Measurements from ENCODE around the gene TXNDC2. TPM values are rescaled to one million over a fixed set of nuclear protein-coding genes. Genes with fewer than 3 reads are reported as not detected.

TXNDC2 gene
- not detected in 2 replicates for total RNA-seq (2014; rRNA removed; shearing (Covaris generic))

GRCh38 chr18:9885170-9886004 lies at the start of gene TXNDC2:
Gene TXNDC2, plus strand, starts transcription at chr18:9885973. Its CDS starts 708 bp downstream, at chr18:9886681.
- Histone ChIP-seq H3K27me3 (ENCODE audit: control insufficient read depth, insufficient read depth, low read length) (no peaks in the 10 kb centered on the region), H3K4me3 (ENCODE audit: insufficient read depth, low read depth, low read length) (no peak within 1 kb of the TSS), H3K36me3 (replicated peaks; ENCODE audit: control insufficient read depth, insufficient read depth, low read length) (no peaks in the 10 kb centered on the region)
- no peak for DNase-seq

GRCh38 chr18:9838144-9838877 lies 47.5 kb upstream of the TXNDC2 start:
- Histone ChIP-seq H3K36me3 (replicated peaks; ENCODE audit: control insufficient read depth, insufficient read depth, low read length) (no peaks in the 10 kb centered on the region), H3K4me3 (ENCODE audit: insufficient read depth, low read depth, low read length) (no peak overlapping the region), H3K27me3 (ENCODE audit: control insufficient read depth, insufficient read depth, low read length) (no peaks in the 10 kb centered on the region)
- DNase-seq = peak; percentile 79

DNA sequence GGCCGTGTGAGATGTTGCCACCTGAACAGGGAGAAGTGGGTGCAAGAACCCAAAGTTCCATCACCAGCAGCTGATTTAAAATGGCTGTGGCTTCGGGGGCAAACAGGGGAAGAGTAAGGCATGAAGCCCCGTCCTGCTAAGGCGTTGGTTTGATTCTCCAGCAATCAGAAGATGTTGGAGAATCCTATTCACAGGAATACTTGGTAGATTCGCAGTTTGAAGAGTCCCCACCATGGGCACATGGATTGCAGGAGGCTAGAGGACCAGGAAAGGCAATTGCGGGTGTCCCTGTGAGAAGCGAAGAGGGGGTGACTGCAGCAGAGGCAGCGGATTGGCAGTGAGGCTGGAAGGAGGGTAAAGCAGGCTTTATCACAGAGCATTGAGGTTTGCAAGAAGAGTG lies 46.6 kb upstream of the TXNDC2 start:
- no peaks in the 10 kb centered on the region for H3K27me3 ChIP-seq (ENCODE audit: control insufficient read depth, insufficient read depth, low read length)
- H3K4me3 ChIP-seq (ENCODE audit: insufficient read depth, low read depth, low read length) = no peak overlapping the region
- H3K36me3 ChIP-seq (replicated peaks; ENCODE audit: control insufficient read depth, insufficient read depth, low read length) = no peaks in the 10 kb centered on the region
- no peak for DNase-seq

GRCh38 chr18:9839853-9840252 lies 45.9 kb upstream of the TXNDC2 start:
- Histone ChIP-seq H3K36me3 (replicated peaks; ENCODE audit: control insufficient read depth, insufficient read depth, low read length) (no peaks in the 10 kb centered on the region), H3K27me3 (ENCODE audit: control insufficient read depth, insufficient read depth, low read length) (no peaks in the 10 kb centered on the region), H3K4me3 (ENCODE audit: insufficient read depth, low read depth, low read length) (no peak overlapping the region)
- peak; percentile 66 for DNase-seq

DNA sequence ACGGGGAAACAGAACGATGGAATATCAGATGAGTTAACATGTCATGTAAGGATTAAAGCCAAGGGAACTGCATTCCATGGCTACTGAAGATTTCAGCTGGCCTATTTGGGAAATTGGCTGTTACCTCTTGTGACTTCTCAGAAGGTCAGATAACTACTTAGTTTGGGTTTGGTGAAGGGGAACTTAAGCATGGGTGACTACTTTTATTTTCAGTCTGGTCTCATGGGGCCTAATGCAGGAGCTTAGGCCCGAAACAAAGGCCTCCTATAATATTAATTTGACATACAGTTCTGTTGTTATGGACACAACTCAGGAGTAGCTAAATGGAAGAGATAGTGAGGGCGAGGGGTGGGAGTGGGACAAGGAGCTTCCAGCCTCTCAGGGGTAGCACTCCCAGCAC lies 44.0 kb upstream of the TXNDC2 start:
- no peaks in the 10 kb centered on the region for H3K36me3 ChIP-seq (replicated peaks; ENCODE audit: control insufficient read depth, insufficient read depth, low read length)

GRCh38 chr18:9842448-9842847 lies 43.3 kb upstream of the TXNDC2 start:
- Histone ChIP-seq H3K36me3 (replicated peaks; ENCODE audit: control insufficient read depth, insufficient read depth, low read length) (no peaks in the 10 kb centered on the region), H3K4me3 (ENCODE audit: insufficient read depth, low read depth, low read length) (no peak overlapping the region), H3K27me3 (ENCODE audit: control insufficient read depth, insufficient read depth, low read length) (no peaks in the 10 kb centered on the region)
- no peak for DNase-seq

More for the DNA sequence above, 44.0 kb upstream of the TXNDC2 start:
- Histone ChIP-seq H3K27me3 (ENCODE audit: control insufficient read depth, insufficient read depth, low read length) (no peaks in the 10 kb centered on the region), H3K4me3 (ENCODE audit: insufficient read depth, low read depth, low read length) (no peak overlapping the region)
- no peak for DNase-seq

DNA sequence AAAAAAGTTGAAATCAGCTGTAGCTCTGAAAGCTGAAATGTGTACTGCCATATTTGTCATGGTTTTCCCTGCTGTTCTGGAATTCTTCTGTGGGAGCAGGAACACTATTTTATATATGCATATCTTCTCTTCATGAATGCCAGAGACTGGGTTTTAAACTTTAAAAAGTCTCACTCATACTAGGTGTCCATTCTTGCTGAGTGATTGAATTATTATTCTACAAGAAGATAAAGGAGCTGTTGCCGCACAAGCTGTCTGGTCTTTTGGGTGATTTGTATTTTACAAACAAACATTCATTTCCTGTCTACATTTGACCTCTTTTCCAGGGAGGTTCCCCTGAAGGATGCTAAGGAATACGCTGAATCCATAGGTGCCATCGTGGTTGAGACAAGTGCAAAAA lies 40.5 kb upstream of the TXNDC2 start:
- H3K4me3 ChIP-seq (ENCODE audit: insufficient read depth, low read depth, low read length) = no peak overlapping the region
- H3K27me3 ChIP-seq (ENCODE audit: control insufficient read depth, insufficient read depth, low read length) = no peaks in the 10 kb centered on the region
- DNase-seq = no peak
- H3K36me3 ChIP-seq (replicated peaks; ENCODE audit: control insufficient read depth, insufficient read depth, low read length) = no peaks in the 10 kb centered on the region

DNA sequence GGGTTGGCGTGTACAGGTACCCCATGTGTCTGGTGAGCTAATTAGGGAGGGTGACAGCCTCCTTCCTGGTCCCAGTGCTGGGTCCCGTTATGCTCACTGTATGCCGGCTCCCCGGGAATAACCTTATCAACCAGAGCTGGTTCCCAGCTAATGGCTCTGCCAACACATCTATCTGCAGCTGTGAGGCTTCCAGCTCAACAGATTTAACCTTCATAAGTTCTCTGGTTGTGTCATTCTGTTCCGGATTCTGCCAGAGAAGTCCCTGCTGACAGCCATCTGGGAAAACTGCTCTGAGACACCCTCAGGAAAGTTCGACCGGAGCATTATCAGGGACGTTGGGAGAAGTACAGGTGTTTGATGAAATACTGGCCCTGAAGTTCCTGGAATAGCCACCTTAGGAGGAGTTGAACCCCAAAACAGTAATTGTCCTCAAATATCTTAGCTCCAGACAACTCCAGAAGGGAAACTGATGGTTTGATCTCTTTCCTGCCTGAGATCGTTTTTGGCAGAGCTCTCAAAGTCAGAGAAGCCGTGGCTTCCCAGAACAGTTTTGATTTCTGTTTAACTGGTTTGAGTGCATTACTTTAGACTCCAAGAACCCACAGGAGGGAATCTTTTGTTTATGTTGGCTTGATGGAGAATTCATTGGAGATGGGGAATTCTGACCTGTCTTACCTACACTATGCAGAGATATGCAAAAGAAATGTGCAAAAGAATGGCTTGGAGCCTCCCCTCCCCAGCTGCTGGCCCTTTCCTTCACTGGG lies 39.4 kb upstream of the TXNDC2 start:
- H3K36me3 ChIP-seq (replicated peaks; ENCODE audit: control insufficient read depth, insufficient read depth, low read length) = no peaks in the 10 kb centered on the region
- no peak for DNase-seq
- H3K27me3 ChIP-seq (ENCODE audit: control insufficient read depth, insufficient read depth, low read length) = no peaks in the 10 kb centered on the region
- no peak overlapping the region for H3K4me3 ChIP-seq (ENCODE audit: insufficient read depth, low read depth, low read length)

DNA sequence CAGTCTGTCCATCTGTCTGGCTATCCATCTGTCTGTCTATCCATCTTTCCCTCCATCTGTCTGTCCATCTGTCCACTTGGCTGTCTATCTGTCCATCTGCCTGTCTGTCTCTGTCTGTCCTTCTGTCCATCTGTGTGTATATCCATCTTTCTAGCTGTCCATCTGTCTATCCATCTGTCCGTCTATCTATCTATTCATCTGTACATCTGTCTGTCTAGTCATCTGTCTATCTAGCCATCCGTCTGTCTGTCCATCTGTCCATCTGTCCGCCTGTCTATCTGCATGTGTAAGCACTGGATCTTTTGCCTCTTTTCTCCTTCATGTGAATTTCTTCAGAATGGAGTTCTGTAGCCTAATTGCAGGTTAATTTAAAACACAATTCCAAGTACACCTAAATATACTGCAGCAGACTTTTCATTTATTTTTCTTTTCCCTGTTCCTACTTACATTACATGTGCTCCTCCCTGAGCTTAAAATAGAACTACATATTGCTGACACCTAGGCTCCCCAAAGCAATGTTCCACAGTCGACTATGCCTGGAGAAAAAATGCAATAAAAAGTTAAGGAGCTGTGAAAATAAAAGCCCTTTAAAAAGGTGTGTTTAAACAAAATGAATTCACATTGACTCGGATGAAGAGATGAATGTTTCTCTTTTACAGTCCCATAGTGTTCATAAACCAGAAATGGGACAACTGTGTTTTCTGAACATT lies 37.4 kb upstream of the TXNDC2 start:
- H3K4me3 ChIP-seq (ENCODE audit: insufficient read depth, low read depth, low read length) = no peak overlapping the region
- no peaks in the 10 kb centered on the region for H3K27me3 ChIP-seq (ENCODE audit: control insufficient read depth, insufficient read depth, low read length)
- H3K36me3 ChIP-seq (replicated peaks; ENCODE audit: control insufficient read depth, insufficient read depth, low read length) = no peaks in the 10 kb centered on the region
- no peak for DNase-seq

DNA sequence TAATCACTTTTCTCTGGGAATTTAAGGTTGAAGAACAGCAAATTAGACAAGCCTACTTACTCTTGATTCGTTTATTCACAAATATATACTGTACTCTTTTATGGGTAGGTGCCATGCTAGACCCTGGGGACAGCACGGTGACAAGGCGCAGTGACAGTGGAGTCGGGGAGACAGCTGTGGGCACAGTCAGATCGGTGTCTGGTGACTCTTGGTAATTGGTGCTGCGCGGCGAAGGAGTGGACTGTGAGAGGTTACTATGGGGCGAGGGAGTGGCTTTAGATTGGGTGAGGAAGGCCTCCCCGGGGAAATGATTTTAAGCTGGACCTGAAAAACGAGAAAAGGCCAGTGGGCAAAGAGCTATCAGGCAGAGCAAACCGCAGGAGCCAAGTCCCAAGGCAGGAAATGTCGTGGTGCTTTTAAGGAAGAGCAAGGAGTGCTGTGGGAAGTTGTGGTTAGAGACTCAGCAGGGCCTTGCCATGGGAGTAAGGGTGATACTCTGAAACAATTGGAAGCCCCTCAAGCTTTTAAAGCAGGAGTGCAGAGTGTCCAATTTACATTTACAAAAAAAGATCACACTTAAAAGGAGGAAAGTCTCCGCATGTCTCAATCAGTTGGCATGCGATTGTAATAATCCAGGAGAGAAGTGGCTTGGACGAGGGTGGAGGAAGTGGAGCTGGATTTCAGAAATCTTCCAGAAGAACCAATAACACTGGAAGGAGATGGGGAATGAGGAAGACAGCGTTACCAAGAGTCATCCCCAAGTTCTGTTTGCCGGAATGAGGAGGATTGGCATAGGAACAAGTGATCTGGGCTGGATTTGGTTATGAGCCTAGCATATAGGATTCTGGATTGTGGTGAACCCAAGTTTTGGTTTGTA lies 36.1 kb upstream of the TXNDC2 start:
- DNase-seq = no peak
- Histone ChIP-seq H3K27me3 (ENCODE audit: control insufficient read depth, insufficient read depth, low read length) (no peaks in the 10 kb centered on the region), H3K36me3 (replicated peaks; ENCODE audit: control insufficient read depth, insufficient read depth, low read length) (no peaks in the 10 kb centered on the region), H3K4me3 (ENCODE audit: insufficient read depth, low read depth, low read length) (no peak overlapping the region)

DNA sequence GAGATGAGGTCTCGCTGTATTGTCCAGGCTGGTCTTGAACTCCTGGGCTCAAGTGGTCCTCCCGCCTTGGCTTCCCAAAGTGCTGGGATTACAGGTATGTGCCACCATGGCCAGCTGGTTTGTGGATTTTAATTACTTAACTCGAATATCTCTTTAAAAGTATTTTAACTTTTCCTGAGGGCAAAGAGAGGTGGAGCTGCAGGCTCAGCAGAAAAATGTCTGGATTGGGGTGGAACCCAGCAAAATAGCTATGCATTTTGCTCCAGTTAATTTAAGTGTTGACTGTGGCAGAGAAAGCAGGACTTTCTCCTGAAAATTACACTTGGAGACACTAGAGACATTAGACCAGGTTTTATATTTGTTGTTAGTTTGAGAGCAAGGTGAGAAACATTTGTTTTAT lies 35.5 kb upstream of the TXNDC2 start:
- Histone ChIP-seq H3K27me3 (ENCODE audit: control insufficient read depth, insufficient read depth, low read length) (no peaks in the 10 kb centered on the region), H3K36me3 (replicated peaks; ENCODE audit: control insufficient read depth, insufficient read depth, low read length) (no peaks in the 10 kb centered on the region), H3K4me3 (ENCODE audit: insufficient read depth, low read depth, low read length) (no peak overlapping the region)
- no peak for DNase-seq

DNA sequence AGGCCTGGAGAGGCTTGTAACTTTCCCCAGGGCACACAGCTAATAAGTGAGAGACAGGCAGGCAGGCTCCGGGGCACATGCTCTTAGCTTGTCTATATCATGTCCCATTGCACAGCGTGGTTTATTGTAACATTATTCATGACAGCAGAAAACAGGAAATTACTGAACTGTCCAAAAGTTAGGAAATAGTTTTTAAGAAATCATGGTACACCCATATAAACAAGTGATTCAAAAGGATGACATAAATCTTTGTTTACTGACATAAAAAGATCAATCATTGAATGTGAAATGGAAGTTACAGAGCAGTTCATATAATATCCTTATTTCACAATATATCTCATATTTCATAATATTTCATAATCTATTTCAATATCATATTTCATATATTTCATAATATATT lies 34.3 kb upstream of the TXNDC2 start:
- no peaks in the 10 kb centered on the region for H3K27me3 ChIP-seq (ENCODE audit: control insufficient read depth, insufficient read depth, low read length)
- H3K4me3 ChIP-seq (ENCODE audit: insufficient read depth, low read depth, low read length) = no peak overlapping the region
- no peak for DNase-seq
- no peaks in the 10 kb centered on the region for H3K36me3 ChIP-seq (replicated peaks; ENCODE audit: control insufficient read depth, insufficient read depth, low read length)

GRCh38 chr18:9852266-9853081 lies 33.3 kb upstream of the TXNDC2 start:
- H3K27me3 ChIP-seq (ENCODE audit: control insufficient read depth, insufficient read depth, low read length) = no peaks in the 10 kb centered on the region
- DNase-seq = no peak
- H3K36me3 ChIP-seq (replicated peaks; ENCODE audit: control insufficient read depth, insufficient read depth, low read length) = no peaks in the 10 kb centered on the region
- H3K4me3 ChIP-seq (ENCODE audit: insufficient read depth, low read depth, low read length) = no peak overlapping the region
